ENCODE data around the gene MINDY4. TPM values are rescaled to one million over a fixed set of nuclear protein-coding genes. Genes with fewer than 3 reads are reported as not detected.

Gene MINDY4
- total and polyA plus RNA-seq, 2 of the 13 experiments (the other 11 are each of a cell fraction or from before 2014, with no cell fraction given): not detected

DNA sequence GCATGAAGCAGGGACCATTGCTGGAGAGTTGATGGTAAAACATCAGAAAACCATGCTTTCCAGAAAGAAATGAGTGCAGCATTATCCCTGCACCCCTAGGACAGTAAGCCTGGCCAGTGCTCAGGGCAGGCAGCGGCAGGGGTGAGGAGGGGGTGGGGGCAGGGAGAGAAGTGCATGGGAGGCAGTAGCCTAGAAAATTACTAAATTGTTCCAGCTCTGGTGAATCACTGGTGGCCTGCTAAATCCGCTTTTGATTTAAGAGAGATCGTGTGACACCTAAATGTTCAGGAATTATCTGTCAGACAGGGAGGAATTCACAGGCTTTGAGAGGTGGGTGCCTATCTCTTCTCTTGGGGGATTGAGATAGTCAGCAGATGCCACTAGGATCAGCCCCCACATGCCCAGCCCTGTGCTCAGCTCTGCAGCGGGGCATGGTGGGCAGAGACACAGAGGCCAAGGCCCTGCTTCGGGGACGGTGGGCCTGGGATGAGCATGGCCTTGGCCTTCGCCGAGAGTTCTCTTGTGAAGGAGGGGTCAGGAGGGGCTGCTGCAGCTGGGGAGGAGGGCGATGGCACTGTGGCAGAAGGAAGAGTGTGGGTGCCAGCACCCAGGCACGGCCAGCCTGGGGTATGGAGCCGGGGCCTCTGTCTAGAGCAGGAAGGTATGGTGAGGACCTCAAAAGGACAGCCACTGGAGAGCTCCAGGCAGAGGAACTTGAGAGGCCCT lies 135.5 kb downstream of the MINDY4 start (continued):
- TF ChIP-seq, protein P1, sequence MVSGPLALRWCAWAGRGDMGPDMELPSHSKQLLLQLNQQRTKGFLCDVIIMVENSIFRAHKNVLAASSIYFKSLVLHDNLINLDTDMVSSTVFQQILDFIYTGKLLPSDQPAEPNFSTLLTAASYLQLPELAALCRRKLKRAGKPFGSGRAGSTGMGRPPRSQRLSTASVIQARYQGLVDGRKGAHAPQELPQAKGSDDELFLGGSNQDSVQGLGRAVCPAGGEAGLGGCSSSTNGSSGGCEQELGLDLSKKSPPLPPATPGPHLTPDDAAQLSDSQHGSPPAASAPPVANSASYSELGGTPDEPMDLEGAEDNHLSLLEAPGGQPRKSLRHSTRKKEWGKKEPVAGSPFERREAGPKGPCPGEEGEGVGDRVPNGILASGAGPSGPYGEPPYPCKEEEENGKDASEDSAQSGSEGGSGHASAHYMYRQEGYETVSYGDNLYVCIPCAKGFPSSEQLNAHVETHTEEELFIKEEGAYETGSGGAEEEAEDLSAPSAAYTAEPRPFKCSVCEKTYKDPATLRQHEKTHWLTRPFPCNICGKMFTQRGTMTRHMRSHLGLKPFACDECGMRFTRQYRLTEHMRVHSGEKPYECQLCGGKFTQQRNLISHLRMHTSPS (CRISPR knock-in tag; IDR thresholded peaks at IDR 0.05; ENCODE audit: low read depth): no peak
- TF ChIP-seq, protein P2, sequence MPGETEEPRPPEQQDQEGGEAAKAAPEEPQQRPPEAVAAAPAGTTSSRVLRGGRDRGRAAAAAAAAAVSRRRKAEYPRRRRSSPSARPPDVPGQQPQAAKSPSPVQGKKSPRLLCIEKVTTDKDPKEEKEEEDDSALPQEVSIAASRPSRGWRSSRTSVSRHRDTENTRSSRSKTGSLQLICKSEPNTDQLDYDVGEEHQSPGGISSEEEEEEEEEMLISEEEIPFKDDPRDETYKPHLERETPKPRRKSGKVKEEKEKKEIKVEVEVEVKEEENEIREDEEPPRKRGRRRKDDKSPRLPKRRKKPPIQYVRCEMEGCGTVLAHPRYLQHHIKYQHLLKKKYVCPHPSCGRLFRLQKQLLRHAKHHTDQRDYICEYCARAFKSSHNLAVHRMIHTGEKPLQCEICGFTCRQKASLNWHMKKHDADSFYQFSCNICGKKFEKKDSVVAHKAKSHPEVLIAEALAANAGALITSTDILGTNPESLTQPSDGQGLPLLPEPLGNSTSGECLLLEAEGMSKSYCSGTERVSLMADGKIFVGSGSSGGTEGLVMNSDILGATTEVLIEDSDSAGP (CRISPR knock-in tag; IDR thresholded peaks at IDR 0.05; ENCODE audit: borderline replicate concordance): no peak
- TF ChIP-seq, protein P3, sequence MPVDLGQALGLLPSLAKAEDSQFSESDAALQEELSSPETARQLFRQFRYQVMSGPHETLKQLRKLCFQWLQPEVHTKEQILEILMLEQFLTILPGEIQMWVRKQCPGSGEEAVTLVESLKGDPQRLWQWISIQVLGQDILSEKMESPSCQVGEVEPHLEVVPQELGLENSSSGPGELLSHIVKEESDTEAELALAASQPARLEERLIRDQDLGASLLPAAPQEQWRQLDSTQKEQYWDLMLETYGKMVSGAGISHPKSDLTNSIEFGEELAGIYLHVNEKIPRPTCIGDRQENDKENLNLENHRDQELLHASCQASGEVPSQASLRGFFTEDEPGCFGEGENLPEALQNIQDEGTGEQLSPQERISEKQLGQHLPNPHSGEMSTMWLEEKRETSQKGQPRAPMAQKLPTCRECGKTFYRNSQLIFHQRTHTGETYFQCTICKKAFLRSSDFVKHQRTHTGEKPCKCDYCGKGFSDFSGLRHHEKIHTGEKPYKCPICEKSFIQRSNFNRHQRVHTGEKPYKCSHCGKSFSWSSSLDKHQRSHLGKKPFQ (CRISPR knock-in tag; IDR thresholded peaks at IDR 0.05; ENCODE audit: insufficient replicate concordance): no peak
- TF ChIP-seq HNRNPH1 (optimal IDR thresholded peaks at IDR 0.05; ENCODE audit: low read depth, low read length): no peak

Data from HepG2 (cell line).